ENCODE results near the gene ATP6V1D. TPM values are rescaled to one million over a fixed set of nuclear protein-coding genes. Genes with fewer than 3 reads are reported as not detected.

Gene ATP6V1D
- total and polyA plus RNA-seq, 2 of the 8 experiments (the other 6 are each of a cell fraction or from before 2014, with no cell fraction given), result 45.1 to 76.3 TPM

- no peak for FAIRE-seq
- no peak for TF ChIP-seq ATF3 (IDR thresholded peaks at IDR 0.05; ENCODE audit: insufficient read depth, low read depth, low read length)
- TF ChIP-seq MAFK (IDR thresholded peaks at IDR 0.05; ENCODE audit: low read depth, low read length), result no peak
- no peak for TF ChIP-seq RXRA (IDR thresholded peaks at IDR 0.05; ENCODE audit: insufficient read depth, low read depth, low read length)
- no peak for TF ChIP-seq SP4 (IDR thresholded peaks at IDR 0.05; ENCODE audit: low read length)
- TF ChIP-seq ASH2L (IDR thresholded peaks at IDR 0.05; ENCODE audit: low read length), result no peak
- no peak for TF ChIP-seq BRCA1 (IDR thresholded peaks at IDR 0.05; ENCODE audit: low read depth, low read length)
- TF ChIP-seq GABPA (IDR thresholded peaks at IDR 0.05; ENCODE audit: borderline replicate concordance, insufficient read depth, low read length), result no peak
- TF ChIP-seq POU5F1 (IDR thresholded peaks at IDR 0.05; ENCODE audit: low read depth, low read length), result no peak
- TF ChIP-seq KDM1A (IDR thresholded peaks at IDR 0.05; ENCODE audit: borderline replicate concordance, low read length), result no peak
These were observed 31.7 kb upstream of the ATP6V1D start for GRCh38 chr14:67391268-67391667.

More at GRCh38 chr14:67391268-67391667, 31.7 kb upstream of the ATP6V1D start:
- Histone ChIP-seq H2BK12ac (ENCODE audit: low read depth, low read length) (no peak overlapping the region), H3K23ac (ENCODE audit: insufficient read length) (no peak overlapping the region), H2BK20ac (ENCODE audit: low read length) (no peak overlapping the region), H3K36me3 (ENCODE audit: control insufficient read depth in 2 of 4, insufficient read depth in 4 of 4, low read length in 3 of 4) (0 out of 8 replicates have a peak, but pooled peaks cover 0 to under 1% (median 0%) of the 10 kb centered on the region in 4 experiments), H3K9me3 (ENCODE audit: insufficient read depth in 2 of 2, low read depth in 1 of 2, low read length in 1 of 2) (no peaks in the 10 kb centered on the region), H3K9ac (replicated peaks in 1 of 4; ENCODE audit: extremely low read depth in 1 of 4, low read depth in 3 of 4, low read length in 3 of 4) (no peak overlapping the region), H3K27ac (ENCODE audit: low read depth, low read length) (no peak overlapping the region), H3K18ac (ENCODE audit: extremely low read depth, low read length) (no peak overlapping the region), H2BK5ac (ENCODE audit: low read depth, low read length) (no peak overlapping the region; the same call in 1 of the 2 replicates), H4K91ac (replicated peaks; ENCODE audit: insufficient read length, low read length) (no peak overlapping the region), H3K27me3 (replicated peaks in 1 of 4; ENCODE audit: control insufficient read depth in 3 of 4, extremely low read depth in 1 of 4, insufficient read depth in 3 of 4, low read length in 3 of 4) (no peaks in the 10 kb centered on the region), H4K20me1 (replicated peaks in 1 of 2; ENCODE audit: control insufficient read depth in 1 of 2, insufficient read depth in 2 of 2, low read length in 2 of 2) (no peaks in the 10 kb centered on the region), H2BK15ac (ENCODE audit: low read length) (no peak overlapping the region), H2AFZ (ENCODE audit: low read length) (no peak overlapping the region), H3K4me1 (replicated peaks in 1 of 4; ENCODE audit: control insufficient read depth in 3 of 4, insufficient read depth in 4 of 4, low read length in 3 of 4) (no peaks in the 10 kb centered on the region), H3K23me2 (ENCODE audit: low read depth, low read length) (no peaks in the 10 kb centered on the region), H4K5ac (ENCODE audit: insufficient read length, low read depth, low read length) (no peak overlapping the region), H3K4ac (replicated peaks; ENCODE audit: insufficient read length, low read depth, low read length) (no peak overlapping the region), H4K8ac (ENCODE audit: extremely low read depth, insufficient read depth, low read length) (no peak overlapping the region), H3K56ac (replicated peaks; ENCODE audit: insufficient read length, low read depth, low read length) (no peak overlapping the region), H2BK120ac (replicated peaks; ENCODE audit: low read depth, low read length) (no peak overlapping the region), H3K79me2 (ENCODE audit: control insufficient read depth in 1 of 2, insufficient read depth in 2 of 2, low read length in 2 of 2) (no peaks in the 10 kb centered on the region), H3K4me2 (ENCODE audit: insufficient read depth in 1 of 2, low read depth in 2 of 2, low read length in 2 of 2) (no peak overlapping the region), H3K4me3 (ENCODE audit: extremely low read depth in 1 of 4, insufficient read depth in 2 of 4, low read depth in 3 of 4, low read length in 4 of 4) (no peak overlapping the region), H2AK5ac (ENCODE audit: low read depth, low read length) (no peak overlapping the region), H3K14ac (ENCODE audit: insufficient read length) (no peak overlapping the region), H3K79me1 (ENCODE audit: low read depth, low read length) (no peaks in the 10 kb centered on the region)
- POLR2A ChIA-PET (ENCODE audit: partially characterized antibody), result interaction anchor here (1.2 kb wide), 1 partner anchor 32 kb away, joined by 4 read pairs; the partner anchor contains the start of genes ATP6V1D and EIF2S1
- no peak for DNase-seq (ENCODE audit: low read depth in 1 of 2, low spot score in 2 of 2)
- 72% methylated on average over 6 of the region's 6 CpGs; no CpG with 5 or more reads in 1 of the 2 experiments for WGBS, 2 experiments (ENCODE audit: extremely low coverage in 1 of 2, insufficient coverage in 1 of 2, insufficient read length in 1 of 2, insufficient replicate concordance in 2 of 2, low coverage in 1 of 2, low lambda C conversion rate in 2 of 2, missing lambda C conversion rate in 1 of 2)
- CTCF ChIA-PET (ENCODE audit: partially characterized antibody), result interaction anchor here (0.7 to 2.6 kb wide), 10 partner anchors 9 to 313 kb away, joined by 3 to 10 read pairs (median 4); partner anchors contain the start of genes ATP6V1D and EIF2S1

Data from H1 (cell line).